HG03521 (cell line): ENCODE results near the gene AFMID.
"Not testable (repeated sequence)": the region's sequence is repeated elsewhere in the genome, so short reads cannot be mapped to it uniquely, and the experiment has no call there.

Experiments used
- ATAC-seq: cut with Tn5 transposase; IDR thresholded peaks from one replicate; pipeline ENCODE4 v1.9.1; 2021; ENCODE audit warnings: mild to moderate bottlenecking, moderate library complexity; ENCODE audit not compliant: unreplicated experiment

The AFMID gene, protein sequence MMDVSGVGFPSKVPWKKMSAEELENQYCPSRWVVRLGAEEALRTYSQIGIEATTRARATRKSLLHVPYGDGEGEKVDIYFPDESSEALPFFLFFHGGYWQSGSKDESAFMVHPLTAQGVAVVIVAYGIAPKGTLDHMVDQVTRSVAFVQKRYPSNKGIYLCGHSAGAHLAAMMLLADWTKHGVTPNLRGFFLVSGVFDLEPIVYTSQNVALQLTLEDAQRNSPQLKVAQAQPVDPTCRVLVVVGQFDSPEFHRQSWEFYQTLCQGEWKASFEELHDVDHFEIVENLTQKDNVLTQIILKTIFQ

GRCh38 chr17:78186692-78187595 is at the start of gene AFMID, which contains the start of gene TK1:
Gene AFMID, plus strand, starts transcription at chr17:78187362. Its CDS starts 9 bp downstream, at chr17:78187371.
Gene TK1, minus strand, starts transcription at chr17:78187052. Its CDS starts 58 bp downstream, at chr17:78186994.
- ATAC-seq: peak; percentile 90

DNA sequence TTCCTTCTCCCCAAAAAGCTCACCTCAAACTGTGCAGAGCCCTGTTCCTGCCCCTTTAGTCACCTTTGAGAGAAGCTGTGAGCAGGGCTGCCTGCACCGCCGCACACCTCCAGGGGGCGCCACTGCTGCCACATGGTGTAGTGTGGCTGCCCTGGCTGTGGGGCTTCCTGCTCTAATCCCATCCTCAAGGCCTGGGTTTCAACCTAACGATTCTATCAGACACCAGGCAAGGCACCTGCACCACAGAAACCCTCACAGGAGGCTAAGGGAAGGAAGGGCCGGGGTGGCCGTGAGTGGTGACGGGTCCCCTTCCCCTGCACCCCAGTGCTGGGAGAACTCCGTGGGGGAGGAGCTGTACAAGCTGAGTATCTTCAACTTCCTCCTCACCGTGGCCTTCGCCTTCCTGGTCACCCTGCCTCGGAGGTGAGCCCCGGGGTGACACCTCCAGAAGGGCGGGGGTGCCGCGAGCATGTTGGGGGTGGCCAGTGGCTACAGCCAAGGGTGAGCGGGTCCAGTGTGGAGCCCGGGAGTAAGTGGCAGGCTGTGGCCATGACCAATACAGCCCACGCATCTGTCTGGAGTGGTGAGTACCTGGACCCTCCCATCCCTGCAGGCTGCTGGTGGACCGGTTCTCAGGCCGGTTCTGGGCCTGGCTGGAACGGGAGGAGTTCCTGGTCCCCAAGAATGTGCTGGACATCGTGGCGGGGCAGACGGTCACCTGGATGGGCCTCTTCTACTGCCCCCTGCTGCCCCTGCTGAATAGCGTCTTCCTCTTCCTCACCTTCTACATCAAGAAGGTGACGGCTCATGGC is 49.6 kb upstream of the AFMID start:
- no peak for ATAC-seq

DNA sequence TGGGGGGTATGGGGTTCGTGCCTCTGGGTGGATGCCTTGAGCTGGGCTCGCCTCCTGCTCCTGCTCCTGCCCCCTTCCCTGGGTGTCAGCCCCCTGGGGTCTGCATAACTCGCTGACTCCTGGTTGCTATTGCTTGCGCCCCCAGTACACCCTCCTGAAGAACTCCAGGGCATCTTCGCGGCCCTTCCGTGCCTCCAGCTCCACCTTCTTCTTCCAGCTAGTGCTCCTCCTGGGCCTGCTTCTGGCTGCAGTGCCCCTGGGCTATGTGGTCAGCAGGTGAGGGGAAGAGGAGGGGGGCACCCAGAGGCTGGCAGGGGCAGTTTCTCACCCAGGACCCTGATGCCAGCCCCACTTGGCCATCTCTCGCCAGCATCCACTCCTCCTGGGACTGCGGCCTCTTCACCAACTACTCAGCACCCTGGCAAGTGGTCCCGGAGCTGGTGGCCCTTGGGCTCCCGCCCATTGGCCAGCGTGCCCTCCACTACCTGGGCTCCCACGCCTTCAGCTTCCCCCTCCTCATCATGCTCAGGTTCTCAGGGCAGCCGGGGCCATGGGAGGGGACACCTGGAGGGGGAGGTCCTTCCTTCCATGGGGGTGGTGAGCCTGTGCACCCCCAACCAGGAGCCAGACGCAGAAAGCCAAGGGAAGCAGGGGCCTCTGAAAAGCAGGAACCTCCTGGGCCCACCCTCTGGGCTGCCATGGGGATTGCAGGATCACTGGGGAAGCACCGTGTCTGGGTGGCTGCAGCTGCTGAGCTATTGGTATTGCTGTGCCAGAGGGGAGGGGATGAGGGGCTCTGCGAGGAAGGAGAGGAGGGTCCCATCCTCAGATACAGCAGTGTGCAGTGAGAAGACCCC is 48.7 kb upstream of the AFMID start:
- ATAC-seq: no peak

DNA sequence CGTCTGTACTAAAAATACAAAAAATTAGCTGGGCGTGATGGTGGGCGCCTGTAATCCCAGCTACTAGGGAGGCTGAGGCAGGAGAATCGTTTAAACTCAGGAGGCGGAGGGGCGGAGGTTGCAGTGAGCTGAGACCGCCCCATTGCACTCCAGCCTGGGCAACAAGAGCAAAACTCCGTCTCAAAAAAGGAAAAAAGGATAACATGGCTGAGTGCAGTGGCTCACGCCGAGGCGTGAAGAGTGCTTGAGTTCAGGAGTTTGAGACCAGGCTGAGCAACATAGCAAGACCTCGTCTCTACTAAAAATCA is 47.3 kb upstream of the AFMID start:
- ATAC-seq: not testable (repeated sequence)

- peak; percentile 80 for ATAC-seq
Observed at GRCh38 chr17:78140169-78141051, 46.8 kb upstream of the AFMID start.

GRCh38 chr17:78141437-78142118 is 45.6 kb upstream of the AFMID start:
- ATAC-seq: no peak

DNA sequence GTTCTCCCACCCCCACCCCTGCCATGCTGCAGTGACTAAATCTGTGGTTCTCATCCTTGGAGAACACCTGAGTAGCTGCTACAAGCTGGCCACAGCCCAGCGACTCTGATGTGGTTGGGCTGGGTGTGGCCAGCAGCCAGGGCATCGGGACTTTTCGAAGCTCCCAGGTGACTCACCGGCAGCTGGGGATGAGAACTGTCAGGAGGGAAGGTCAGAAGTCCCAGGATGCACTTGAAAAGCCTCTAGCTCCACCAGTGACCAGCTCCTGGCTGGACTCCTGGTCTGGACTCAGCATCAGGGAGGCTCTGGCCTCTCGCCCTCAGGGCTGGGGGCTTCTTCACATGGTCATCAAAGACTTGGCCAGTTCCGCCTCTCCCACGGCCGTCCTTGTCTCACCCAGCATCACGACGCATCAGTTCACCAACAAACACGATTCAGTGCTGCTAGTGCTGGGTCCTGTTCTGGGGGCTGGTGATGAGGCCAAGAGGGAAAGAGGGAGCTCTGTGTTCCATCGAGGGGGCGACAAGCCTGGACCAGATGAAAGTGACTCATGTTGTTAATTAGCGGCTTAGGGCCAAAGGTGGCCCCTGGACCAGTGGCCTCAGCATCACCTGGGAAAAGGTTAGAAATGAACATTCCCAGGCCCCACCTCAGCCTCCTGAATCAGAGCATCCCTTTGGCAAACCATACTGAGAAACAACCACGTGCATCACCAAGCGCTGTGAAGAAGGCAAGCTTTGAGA is 44.9 kb upstream of the AFMID start:
- no peak for ATAC-seq

DNA sequence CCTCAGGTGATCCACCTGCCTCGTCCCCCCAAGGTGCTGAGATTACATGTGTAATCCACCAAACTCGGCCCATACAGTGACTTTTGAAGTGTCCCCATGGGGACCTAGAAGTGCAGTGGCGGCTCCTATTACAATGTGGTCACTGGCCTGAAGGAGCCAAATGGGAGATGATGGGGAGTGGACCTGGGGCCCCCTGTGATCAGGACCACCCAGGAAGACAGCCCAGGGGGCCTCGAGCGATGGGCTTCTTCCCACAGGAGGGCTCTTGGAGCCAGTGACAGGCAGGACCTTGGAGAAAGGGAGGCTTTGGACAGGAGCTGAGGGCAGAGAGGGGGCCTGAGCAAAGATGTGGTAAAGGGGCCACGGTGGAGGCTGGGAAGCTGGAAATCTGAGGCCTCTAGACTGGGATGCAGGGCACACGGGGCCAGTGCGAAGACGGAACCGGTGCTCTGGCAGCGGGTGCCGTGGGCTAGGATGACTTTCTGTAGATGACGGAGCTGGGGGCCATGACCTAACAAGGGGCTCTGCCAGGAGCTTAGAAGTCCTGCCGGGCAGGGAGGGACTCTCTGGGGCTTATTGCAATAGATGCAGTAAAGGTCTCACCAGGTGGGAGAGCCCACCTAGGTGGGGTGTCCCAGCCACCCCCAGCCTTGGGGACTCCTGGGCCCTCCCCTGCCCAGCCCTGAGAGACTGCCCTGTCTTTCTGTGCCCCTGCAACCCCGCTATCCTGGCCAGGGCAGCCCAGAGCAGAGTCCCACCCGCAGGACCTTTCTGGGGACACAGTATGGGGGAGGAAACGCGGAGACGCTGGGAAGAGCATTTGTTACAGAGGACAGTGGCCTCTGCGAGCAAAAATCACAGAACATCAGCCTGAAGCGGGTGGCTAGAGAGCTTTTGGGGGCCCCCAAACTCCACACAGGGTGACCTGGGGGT is 43.7 kb upstream of the AFMID start:
- no peak for ATAC-seq

- no peak for ATAC-seq
Observed at GRCh38 chr17:78144147-78144719, 42.9 kb upstream of the AFMID start.

GRCh38 chr17:78144736-78145641 is 42.2 kb upstream of the AFMID start:
- ATAC-seq: no peak

DNA sequence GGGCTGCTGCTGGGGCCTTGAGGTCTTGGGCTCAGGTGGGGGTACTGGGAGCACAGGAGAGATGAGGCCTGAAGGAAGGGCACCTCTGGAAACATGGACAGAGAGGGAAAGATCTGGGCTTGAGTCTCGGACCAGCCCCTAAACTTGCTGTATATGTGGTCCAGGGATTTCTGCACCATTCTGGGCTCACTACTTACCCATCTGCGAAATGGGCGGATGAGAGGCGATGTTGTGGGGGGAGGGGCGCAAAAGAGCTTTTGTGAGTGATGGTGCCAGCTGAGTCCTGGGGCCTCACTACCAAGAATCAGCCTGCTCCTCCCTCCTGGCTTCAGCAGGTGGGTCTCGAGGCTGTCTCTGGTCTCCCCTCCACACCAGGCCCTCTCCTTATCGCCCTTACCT is 40.7 kb upstream of the AFMID start:
- no peak for ATAC-seq

DNA sequence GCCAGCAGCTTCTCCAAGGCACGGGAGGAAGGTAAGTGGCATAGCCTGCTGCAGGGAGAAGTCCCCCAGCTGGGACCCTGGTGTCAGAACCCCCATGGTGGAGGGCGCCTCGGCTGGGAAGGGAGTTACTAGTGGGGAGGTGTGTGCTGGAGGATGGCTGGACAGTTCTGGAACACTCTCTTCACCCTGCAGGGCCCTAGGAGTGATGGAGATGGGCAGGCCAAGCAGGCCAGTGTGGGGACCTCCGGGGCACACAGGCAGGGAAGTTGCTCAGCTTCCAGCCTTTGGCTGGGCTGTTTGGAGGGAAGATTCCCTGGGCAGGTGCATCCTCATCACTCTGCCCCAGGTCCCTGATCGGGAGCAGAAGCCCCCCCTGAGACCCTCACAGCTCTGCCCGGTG is 40.3 kb upstream of the AFMID start:
- no peak for ATAC-seq

DNA sequence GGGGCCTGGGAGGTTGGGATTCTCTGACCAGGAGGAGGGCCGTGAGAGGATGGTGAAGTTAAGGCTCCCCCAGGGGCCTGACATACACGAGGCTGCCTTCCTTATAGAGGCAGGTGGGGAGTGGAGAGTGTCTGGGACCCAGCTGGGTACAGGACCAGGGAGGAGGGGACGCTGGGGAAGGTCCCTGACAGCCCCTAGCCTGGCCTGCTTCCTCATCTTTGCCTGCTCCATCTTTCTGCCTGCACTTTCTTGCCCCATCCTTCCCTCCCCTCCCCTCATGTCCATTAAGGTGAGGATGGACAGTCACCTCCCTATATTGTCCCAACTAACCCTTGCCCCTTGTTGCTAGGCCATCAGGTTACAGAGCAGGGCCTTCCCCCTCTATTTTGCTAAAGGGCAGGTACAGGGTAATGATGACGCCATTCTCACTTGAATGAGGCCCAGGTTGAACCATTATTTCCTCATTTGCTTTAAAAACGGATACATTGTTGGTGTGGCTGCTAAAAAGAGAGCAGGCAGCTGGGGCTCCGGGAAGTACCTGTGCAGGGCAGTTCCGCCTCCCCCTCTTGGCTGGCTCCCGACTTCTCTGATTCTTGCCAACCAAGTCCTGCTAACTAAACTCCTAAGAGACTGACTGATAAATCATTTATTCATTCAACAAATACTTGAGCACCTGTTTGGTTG is 39.7 kb upstream of the AFMID start:
- ATAC-seq: no peak

- no peak for ATAC-seq
Observed at GRCh38 chr17:78148286-78149016, 38.7 kb upstream of the AFMID start.
